HepG2 (cell line): ENCODE measurements around the gene CMTM2.

Experiments used
- ARNT ChIP-seq: fragments of 450-650 bp; IDR thresholded peaks from 2 replicates; pipeline ENCODE4 v1.6.1; 2017
- EED ChIP-seq: sonication (generic); formaldehyde crosslinking; IDR thresholded peaks from 2 replicates; pipeline ENCODE4 v1.5.0; 2020; ENCODE audit warnings: mild to moderate bottlenecking, missing genetic modification reagents
- HCFC1 ChIP-seq: fragments of 150-350 bp; IDR thresholded peaks from 2 replicates; pipeline ENCODE4 v1.6.1; 2014; ENCODE audit warnings: low read depth, low read length
- KDM5A ChIP-seq: fragments of 200-600 bp; sonication (generic); IDR thresholded peaks from 2 replicates; pipeline ENCODE4 v1.7.0; 2018; ENCODE audit warnings: antibody characterized with exemption, mild to moderate bottlenecking, low read length, borderline replicate concordance
- POLR2A ChIP-seq, 2 experiments: IDR thresholded peaks; 2 replicates each; pipeline ENCODE4 v1.6.1; 2011; ENCODE audit warnings: low read depth in 2 of 2, low read length in 2 of 2, mild to moderate bottlenecking in 1 of 2, moderate library complexity in 1 of 2; ENCODE audit not compliant: insufficient read depth in 1 of 2
- ZNF232 ChIP-seq: sonication (generic); formaldehyde crosslinking; IDR thresholded peaks from 2 replicates; pipeline ENCODE4 v1.4.0; 2020; ENCODE audit warnings: missing genetic modification reagents, borderline replicate concordance
- TF ChIP-seq, protein P1 (sequence below): sonication (generic); formaldehyde crosslinking; IDR thresholded peaks from 2 replicates; pipeline ENCODE4 v1.4.0; 2020; ENCODE audit warnings: missing genetic modification reagents
- TF ChIP-seq, protein P2 (sequence below): sonication (generic); formaldehyde crosslinking; conservative IDR thresholded peaks from 2 replicates; pipeline ENCODE4 v1.4.0; 2020; ENCODE audit warnings: missing genetic modification reagents
- TF ChIP-seq, protein P3 (sequence below), 2 experiments: fragments of 450-650 bp in 1 of 2; sonication (generic) in 1 of 2; formaldehyde crosslinking in 1 of 2; IDR thresholded peaks; 2 replicates each; pipeline versions ENCODE4 v1.6.1 to v1.8.0; 2016 to 2022; ENCODE audit warnings: antibody characterized with exemption in 1 of 2, mild to moderate bottlenecking in 1 of 2, missing genetic modification reagents in 1 of 2

DNA sequence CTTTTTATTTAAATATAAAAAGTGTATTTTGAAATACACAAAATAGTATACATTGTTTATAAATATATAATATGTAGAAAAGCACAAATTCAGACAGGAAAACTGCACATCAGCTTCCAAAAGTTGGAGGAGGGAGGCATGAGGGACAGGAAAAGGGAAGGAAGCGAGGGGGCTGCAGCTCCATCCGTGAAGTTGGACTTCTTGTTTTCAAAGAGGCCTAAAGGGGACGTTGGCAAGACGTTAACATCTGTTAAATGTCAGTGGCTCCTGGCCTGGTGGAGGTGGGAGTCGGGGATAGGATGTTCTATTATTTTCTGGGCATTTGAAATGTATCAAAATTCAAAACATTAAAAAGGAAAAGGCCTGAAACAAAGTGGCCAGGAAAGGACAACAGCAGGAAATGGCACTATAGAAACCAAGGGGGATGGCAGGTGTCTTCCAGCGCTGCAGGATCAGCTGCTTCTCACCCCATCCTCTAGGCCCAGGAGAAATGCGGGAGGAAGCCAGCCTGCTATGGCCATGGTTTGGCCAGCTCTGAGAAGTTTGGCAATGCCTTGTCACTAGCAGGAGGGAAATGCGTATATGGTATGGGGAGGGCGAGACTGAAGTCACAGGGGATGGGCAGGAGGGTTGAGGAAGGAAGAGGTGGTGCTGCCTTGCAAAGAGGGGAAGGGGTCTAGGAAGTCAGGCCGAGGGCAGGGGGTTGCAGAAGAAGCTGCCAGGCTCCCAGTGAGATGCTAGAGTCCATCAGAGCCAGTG lies 6.4 kb downstream of the CMTM2 start:
- no peak for TF ChIP-seq POLR2A (IDR thresholded peaks at IDR 0.05; ENCODE audit: insufficient read depth in 1 of 2, low read depth in 2 of 2, low read length in 2 of 2)
- no peak for TF ChIP-seq ZNF232 (CRISPR knock-in tag)
- TF ChIP-seq ARNT = no peak
- no peak for TF ChIP-seq KDM5A
- no peak for TF ChIP-seq EED (CRISPR knock-in tag)
- TF ChIP-seq HCFC1 = no peak
- TF ChIP-seq, protein P1, sequence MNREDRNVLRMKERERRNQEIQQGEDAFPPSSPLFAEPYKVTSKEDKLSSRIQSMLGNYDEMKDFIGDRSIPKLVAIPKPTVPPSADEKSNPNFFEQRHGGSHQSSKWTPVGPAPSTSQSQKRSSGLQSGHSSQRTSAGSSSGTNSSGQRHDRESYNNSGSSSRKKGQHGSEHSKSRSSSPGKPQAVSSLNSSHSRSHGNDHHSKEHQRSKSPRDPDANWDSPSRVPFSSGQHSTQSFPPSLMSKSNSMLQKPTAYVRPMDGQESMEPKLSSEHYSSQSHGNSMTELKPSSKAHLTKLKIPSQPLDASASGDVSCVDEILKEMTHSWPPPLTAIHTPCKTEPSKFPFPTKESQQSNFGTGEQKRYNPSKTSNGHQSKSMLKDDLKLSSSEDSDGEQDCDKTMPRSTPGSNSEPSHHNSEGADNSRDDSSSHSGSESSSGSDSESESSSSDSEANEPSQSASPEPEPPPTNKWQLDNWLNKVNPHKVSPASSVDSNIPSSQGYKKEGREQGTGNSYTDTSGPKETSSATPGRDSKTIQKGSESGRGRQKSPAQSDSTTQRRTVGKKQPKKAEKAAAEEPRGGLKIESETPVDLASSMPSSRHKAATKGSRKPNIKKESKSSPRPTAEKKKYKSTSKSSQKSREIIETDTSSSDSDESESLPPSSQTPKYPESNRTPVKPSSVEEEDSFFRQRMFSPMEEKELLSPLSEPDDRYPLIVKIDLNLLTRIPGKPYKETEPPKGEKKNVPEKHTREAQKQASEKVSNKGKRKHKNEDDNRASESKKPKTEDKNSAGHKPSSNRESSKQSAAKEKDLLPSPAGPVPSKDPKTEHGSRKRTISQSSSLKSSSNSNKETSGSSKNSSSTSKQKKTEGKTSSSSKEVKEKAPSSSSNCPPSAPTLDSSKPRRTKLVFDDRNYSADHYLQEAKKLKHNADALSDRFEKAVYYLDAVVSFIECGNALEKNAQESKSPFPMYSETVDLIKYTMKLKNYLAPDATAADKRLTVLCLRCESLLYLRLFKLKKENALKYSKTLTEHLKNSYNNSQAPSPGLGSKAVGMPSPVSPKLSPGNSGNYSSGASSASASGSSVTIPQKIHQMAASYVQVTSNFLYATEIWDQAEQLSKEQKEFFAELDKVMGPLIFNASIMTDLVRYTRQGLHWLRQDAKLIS (CRISPR knock-in tag) = no peak
- TF ChIP-seq, protein P2, sequence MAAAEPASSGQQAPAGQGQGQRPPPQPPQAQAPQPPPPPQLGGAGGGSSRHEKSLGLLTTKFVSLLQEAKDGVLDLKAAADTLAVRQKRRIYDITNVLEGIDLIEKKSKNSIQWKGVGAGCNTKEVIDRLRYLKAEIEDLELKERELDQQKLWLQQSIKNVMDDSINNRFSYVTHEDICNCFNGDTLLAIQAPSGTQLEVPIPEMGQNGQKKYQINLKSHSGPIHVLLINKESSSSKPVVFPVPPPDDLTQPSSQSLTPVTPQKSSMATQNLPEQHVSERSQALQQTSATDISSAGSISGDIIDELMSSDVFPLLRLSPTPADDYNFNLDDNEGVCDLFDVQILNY (CRISPR knock-in tag) = no peak
- TF ChIP-seq, protein P3, sequence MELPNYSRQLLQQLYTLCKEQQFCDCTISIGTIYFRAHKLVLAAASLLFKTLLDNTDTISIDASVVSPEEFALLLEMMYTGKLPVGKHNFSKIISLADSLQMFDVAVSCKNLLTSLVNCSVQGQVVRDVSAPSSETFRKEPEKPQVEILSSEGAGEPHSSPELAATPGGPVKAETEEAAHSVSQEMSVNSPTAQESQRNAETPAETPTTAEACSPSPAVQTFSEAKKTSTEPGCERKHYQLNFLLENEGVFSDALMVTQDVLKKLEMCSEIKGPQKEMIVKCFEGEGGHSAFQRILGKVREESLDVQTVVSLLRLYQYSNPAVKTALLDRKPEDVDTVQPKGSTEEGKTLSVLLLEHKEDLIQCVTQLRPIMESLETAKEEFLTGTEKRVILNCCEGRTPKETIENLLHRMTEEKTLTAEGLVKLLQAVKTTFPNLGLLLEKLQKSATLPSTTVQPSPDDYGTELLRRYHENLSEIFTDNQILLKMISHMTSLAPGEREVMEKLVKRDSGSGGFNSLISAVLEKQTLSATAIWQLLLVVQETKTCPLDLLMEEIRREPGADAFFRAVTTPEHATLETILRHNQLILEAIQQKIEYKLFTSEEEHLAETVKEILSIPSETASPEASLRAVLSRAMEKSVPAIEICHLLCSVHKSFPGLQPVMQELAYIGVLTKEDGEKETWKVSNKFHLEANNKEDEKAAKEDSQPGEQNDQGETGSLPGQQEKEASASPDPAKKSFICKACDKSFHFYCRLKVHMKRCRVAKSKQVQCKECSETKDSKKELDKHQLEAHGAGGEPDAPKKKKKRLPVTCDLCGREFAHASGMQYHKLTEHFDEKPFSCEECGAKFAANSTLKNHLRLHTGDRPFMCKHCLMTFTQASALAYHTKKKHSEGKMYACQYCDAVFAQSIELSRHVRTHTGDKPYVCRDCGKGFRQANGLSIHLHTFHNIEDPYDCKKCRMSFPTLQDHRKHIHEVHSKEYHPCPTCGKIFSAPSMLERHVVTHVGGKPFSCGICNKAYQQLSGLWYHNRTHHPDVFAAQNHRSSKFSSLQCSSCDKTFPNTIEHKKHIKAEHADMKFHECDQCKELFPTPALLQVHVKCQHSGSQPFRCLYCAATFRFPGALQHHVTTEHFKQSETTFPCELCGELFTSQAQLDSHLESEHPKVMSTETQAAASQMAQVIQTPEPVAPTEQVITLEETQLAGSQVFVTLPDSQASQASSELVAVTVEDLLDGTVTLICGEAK (IDR thresholded peaks at IDR 0.05) = no peak
- TF ChIP-seq, protein P3 (CRISPR knock-in tag; IDR thresholded peaks at IDR 0.05) = no peak
